Mesendoderm (in vitro differentiated cells): ENCODE results near the gene BFSP2. TPM values are rescaled to one million over a fixed set of nuclear protein-coding genes. Genes with fewer than 3 reads are reported as not detected.

Experiments
- DNase-seq: peaks from one replicate; pipeline ENCODE4 v3.0.0; 2013
- H2AK5ac ChIP-seq: 2 replicates; pipeline ENCODE4 v1.6.1; 2013; ENCODE audit warnings: low read length, inconsistent platforms
- H2BK120ac ChIP-seq: 2 replicates; pipeline ENCODE4 v1.6.1; 2013; ENCODE audit warnings: low read depth, mild to moderate bottlenecking, low read length, moderate library complexity, mixed read lengths
- H2BK15ac ChIP-seq: replicated peaks from 2 replicates; pipeline ENCODE4 v1.6.1; 2013; ENCODE audit warnings: low read depth, mild to moderate bottlenecking, moderate library complexity
- H2BK5ac ChIP-seq: 2 replicates; pipeline ENCODE4 v1.6.1; 2013; ENCODE audit warnings: low read length, inconsistent platforms
- H3K18ac ChIP-seq: 2 replicates; pipeline ENCODE4 v1.6.1; 2013; ENCODE audit warnings: mild to moderate bottlenecking, low read length, mixed read lengths
- H3K23ac ChIP-seq: one replicate; pipeline ENCODE4 v1.6.1; 2013; ENCODE audit warnings: low read length
- H3K27ac ChIP-seq: 2 replicates; pipeline ENCODE4 v1.5.1; 2013; ENCODE audit warnings: low read depth, mild to moderate bottlenecking, inconsistent platforms, low read length, moderate library complexity
- H3K27me3 ChIP-seq: 2 replicates; pipeline ENCODE4 v1.6.1; 2013; ENCODE audit warnings: low read length, control low read depth, mild to moderate bottlenecking, inconsistent platforms; ENCODE audit not compliant: insufficient read depth, poor library complexity
- H3K36me3 ChIP-seq: 2 replicates; pipeline ENCODE4 v1.6.1; 2013; ENCODE audit warnings: low read length, inconsistent platforms; ENCODE audit not compliant: control insufficient read depth, insufficient read depth
- H3K4ac ChIP-seq: one replicate; pipeline ENCODE4 v1.6.1; 2013; ENCODE audit warnings: low read depth, mild to moderate bottlenecking, low read length, moderate library complexity
- H3K4me1 ChIP-seq: 2 replicates; pipeline ENCODE4 v1.6.1; 2013; ENCODE audit warnings: low read depth, low read length, inconsistent platforms; ENCODE audit not compliant: control insufficient read depth
- H3K4me2 ChIP-seq: 2 replicates; pipeline ENCODE4 v1.6.1; 2013; ENCODE audit warnings: low read length
- H3K4me3 ChIP-seq: 2 replicates; pipeline ENCODE4 v1.5.1; 2013; ENCODE audit warnings: mild to moderate bottlenecking, low read length
- H3K56ac ChIP-seq: one replicate; pipeline ENCODE4 v1.6.1; 2013; ENCODE audit warnings: low read length
- H3K79me1 ChIP-seq: 2 replicates; pipeline ENCODE4 v1.6.1; 2013; ENCODE audit warnings: low read length, inconsistent platforms
- H3K79me2 ChIP-seq: 2 replicates; pipeline ENCODE4 v1.6.1; 2013; ENCODE audit warnings: mild to moderate bottlenecking, low read length; ENCODE audit not compliant: control insufficient read depth, insufficient read depth
- H3K9ac ChIP-seq: 2 replicates; pipeline ENCODE4 v1.6.1; 2013; ENCODE audit warnings: low read length, inconsistent platforms
- H4K5ac ChIP-seq: one replicate; pipeline ENCODE4 v1.6.1; 2013; ENCODE audit warnings: low read length
- H4K8ac ChIP-seq: one replicate; pipeline ENCODE4 v1.6.1; 2013; ENCODE audit warnings: low read depth, mild to moderate bottlenecking, control low read depth, low read length, moderate library complexity
- WGBS: extraction: QIAGEN DNeasy Blood & Tissue Kit; methylation state at CpG from one replicate; pipeline ENCODE4 v1.1.7; 2013; ENCODE audit warnings: low lambda C conversion rate, missing lambda C conversion rate; ENCODE audit not compliant: insufficient coverage; ENCODE audit errors: extremely low coverage; 5-methylcytosine and 5-hydroxymethylcytosine counted together
- polyA plus RNA-seq, 2 experiments: library from polyadenylated mRNA; stranded (reverse); fragments of 200-250 nt; gene quantifications; one replicate each; pipeline ENCODE4 v1.2.3, GENCODE V29; 2013

BFSP2 gene
- not detected for polyA plus RNA-seq (2013, experiment 1 of 2)
- not detected for polyA plus RNA-seq (2013, experiment 2 of 2)

GRCh38 chr3:133400006-133400515 is at the start of gene BFSP2:
Gene BFSP2 (plus strand): TSS chr3:133400056. CDS start chr3:133400084, 28 bp downstream.
- H3K18ac ChIP-seq: no peak within 1 kb of the TSS
- WGBS: no CpG with 5 or more reads among the region's 15 CpGs
- no peaks in the 10 kb centered on the region for H3K79me2 ChIP-seq

DNA sequence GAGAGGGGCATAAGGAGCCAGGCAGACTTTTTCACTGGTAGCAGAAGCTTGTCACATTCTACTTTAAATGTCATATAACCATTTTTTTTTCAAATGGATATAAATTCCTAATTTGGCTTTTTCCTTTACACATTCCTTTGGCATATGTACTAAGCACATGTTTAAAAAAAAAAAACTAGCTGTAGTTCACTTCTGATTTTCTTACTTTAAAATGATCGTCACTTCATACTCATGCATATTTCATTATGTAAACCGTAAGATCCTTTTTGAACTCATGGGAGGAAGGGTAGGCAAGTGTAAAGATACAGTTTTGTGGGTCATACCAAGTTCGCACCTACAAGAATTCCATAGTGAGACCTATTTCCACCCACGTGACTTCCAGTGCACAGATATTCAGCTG is 45.1 kb upstream of the BFSP2 start:
- Histone ChIP-seq H2BK120ac (no peak overlapping the region), H3K4me3 (no peak overlapping the region), H3K4me2 (no peak overlapping the region), H3K79me1 (no peaks in the 10 kb centered on the region), H3K36me3 (no peaks in the 10 kb centered on the region), H3K9ac (no peak overlapping the region), H3K4me1 (no peaks in the 10 kb centered on the region), H4K8ac (no peak overlapping the region), H2BK15ac (no peak overlapping the region), H3K27ac (no peak overlapping the region), H3K27me3 (no peaks in the 10 kb centered on the region), H3K18ac (no peak overlapping the region), H2BK5ac (no peak overlapping the region), H2AK5ac (no peak overlapping the region), H3K23ac (no peak overlapping the region), H3K56ac (no peak overlapping the region), H4K5ac (no peak overlapping the region), H3K4ac (no peak overlapping the region), H3K79me2 (no peaks in the 10 kb centered on the region)
- DNase-seq: no peak
- WGBS: no CpG with 5 or more reads among the region's 4 CpGs

More at GRCh38 chr3:133400006-133400515, at the start of gene BFSP2:
- Histone ChIP-seq H4K8ac (no peak within 1 kb of the TSS), H3K27ac (no peak within 1 kb of the TSS), H3K4me1 (no peaks in the 10 kb centered on the region), H2BK5ac (no peak within 1 kb of the TSS), H4K5ac (no peak within 1 kb of the TSS), H3K4me3 (no peak within 1 kb of the TSS), H3K27me3 (no peaks in the 10 kb centered on the region), H3K56ac (no peak within 1 kb of the TSS), H2AK5ac (no peak within 1 kb of the TSS), H2BK120ac (no peak within 1 kb of the TSS), H3K4me2 (no peak within 1 kb of the TSS), H3K79me1 (no peaks in the 10 kb centered on the region), H3K36me3 (no peaks in the 10 kb centered on the region), H3K4ac (no peak within 1 kb of the TSS), H3K9ac (no peak within 1 kb of the TSS), H2BK15ac (no peak within 1 kb of the TSS), H3K23ac (no peak within 1 kb of the TSS)
- DNase-seq: no peak

GRCh38 chr3:133360476-133360875 is 39.4 kb upstream of the BFSP2 start:
- no peak overlapping the region for H3K4me2 ChIP-seq
- H2BK5ac ChIP-seq: no peak overlapping the region
- no peaks in the 10 kb centered on the region for H3K79me2 ChIP-seq
- no peaks in the 10 kb centered on the region for H3K4me1 ChIP-seq
- H4K8ac ChIP-seq: no peak overlapping the region
- no peak overlapping the region for H2BK15ac ChIP-seq
- WGBS: no CpG with 5 or more reads among the region's 2 CpGs
- H3K27ac ChIP-seq: no peak overlapping the region
- H3K56ac ChIP-seq: no peak overlapping the region
- H3K4me3 ChIP-seq: no peak overlapping the region
- DNase-seq: no peak
- H2BK120ac ChIP-seq: no peak overlapping the region
- no peaks in the 10 kb centered on the region for H3K36me3 ChIP-seq
- H3K27me3 ChIP-seq: no peaks in the 10 kb centered on the region
- H2AK5ac ChIP-seq: no peak overlapping the region
- H4K5ac ChIP-seq: no peak overlapping the region
- no peak overlapping the region for H3K4ac ChIP-seq
- H3K79me1 ChIP-seq: no peaks in the 10 kb centered on the region
- no peak overlapping the region for H3K23ac ChIP-seq
- H3K9ac ChIP-seq: no peak overlapping the region
- no peak overlapping the region for H3K18ac ChIP-seq

DNA sequence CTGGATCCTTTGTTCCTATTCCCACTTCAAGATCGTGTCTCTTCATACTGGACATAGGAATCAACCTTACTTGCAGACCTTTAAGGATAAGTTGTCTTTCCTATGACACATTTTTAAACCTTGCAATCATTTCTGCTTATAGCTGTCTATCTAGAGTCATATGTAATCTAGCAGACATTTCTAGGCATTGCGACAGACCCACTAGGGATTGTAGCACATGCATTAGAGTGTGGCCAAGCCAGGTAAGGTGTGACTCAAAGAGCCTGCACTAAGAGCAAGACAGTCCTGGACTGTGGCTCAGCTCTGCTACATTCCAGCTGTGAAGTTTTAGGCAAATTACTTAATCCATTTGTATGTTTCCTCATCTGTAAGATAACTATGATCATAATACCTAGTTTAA is 38.8 kb upstream of the BFSP2 start:
- Histone ChIP-seq H2BK5ac (no peak overlapping the region), H3K56ac (no peak overlapping the region), H4K5ac (no peak overlapping the region), H3K79me2 (no peaks in the 10 kb centered on the region), H3K4ac (no peak overlapping the region), H3K18ac (no peak overlapping the region), H3K9ac (no peak overlapping the region), H2AK5ac (no peak overlapping the region), H3K27ac (no peak overlapping the region), H3K4me3 (no peak overlapping the region), H4K8ac (no peak overlapping the region), H3K79me1 (no peaks in the 10 kb centered on the region), H2BK15ac (no peak overlapping the region), H3K4me2 (no peak overlapping the region), H3K27me3 (no peaks in the 10 kb centered on the region), H2BK120ac (no peak overlapping the region), H3K36me3 (no peaks in the 10 kb centered on the region), H3K23ac (no peak overlapping the region), H3K4me1 (no peaks in the 10 kb centered on the region)
- DNase-seq: no peak
- no CpG with 5 or more reads among the region's 2 CpGs for WGBS

GRCh38 chr3:133361435-133361834 is 38.4 kb upstream of the BFSP2 start:
- Histone ChIP-seq H3K79me1 (no peaks in the 10 kb centered on the region), H4K5ac (no peak overlapping the region), H2AK5ac (no peak overlapping the region), H3K79me2 (no peaks in the 10 kb centered on the region), H3K36me3 (no peaks in the 10 kb centered on the region), H2BK15ac (no peak overlapping the region), H3K27ac (no peak overlapping the region), H3K4me1 (no peaks in the 10 kb centered on the region), H2BK5ac (no peak overlapping the region), H3K4me3 (no peak overlapping the region), H3K27me3 (no peaks in the 10 kb centered on the region), H3K56ac (no peak overlapping the region), H3K4ac (no peak overlapping the region), H3K9ac (no peak overlapping the region), H4K8ac (no peak overlapping the region), H3K18ac (no peak overlapping the region), H2BK120ac (no peak overlapping the region), H3K23ac (no peak overlapping the region), H3K4me2 (no peak overlapping the region)
- DNase-seq: no peak
- WGBS: no CpG with 5 or more reads among the region's 4 CpGs

- H2AK5ac ChIP-seq: no peak overlapping the region
- H3K4me2 ChIP-seq: no peak overlapping the region
- H3K56ac ChIP-seq: no peak overlapping the region
- H3K27ac ChIP-seq: no peak overlapping the region
- H2BK15ac ChIP-seq: no peak overlapping the region
- DNase-seq: no peak
- no peaks in the 10 kb centered on the region for H3K36me3 ChIP-seq
- no peaks in the 10 kb centered on the region for H3K27me3 ChIP-seq
- no CpG with 5 or more reads among the region's 4 CpGs for WGBS
- H3K9ac ChIP-seq: no peak overlapping the region
- H4K5ac ChIP-seq: no peak overlapping the region
- no peaks in the 10 kb centered on the region for H3K79me1 ChIP-seq
- no peaks in the 10 kb centered on the region for H3K4me1 ChIP-seq
- no peak overlapping the region for H3K23ac ChIP-seq
- no peak overlapping the region for H3K18ac ChIP-seq
- no peak overlapping the region for H2BK5ac ChIP-seq
- no peak overlapping the region for H4K8ac ChIP-seq
- no peaks in the 10 kb centered on the region for H3K79me2 ChIP-seq
- H3K4me3 ChIP-seq: no peak overlapping the region
- no peak overlapping the region for H2BK120ac ChIP-seq
- no peak overlapping the region for H3K4ac ChIP-seq
Observed at GRCh38 chr3:133362539-133362938, 37.3 kb upstream of the BFSP2 start.
